Stimulated activated CD8-positive, alpha-beta memory T cell treated with anti-CD3 and anti-CD28 coated beads, Interleukin-4, amount 100 ng/mL, for 48 hours (primary cell): ENCODE measurements around the gene MMP3.
"Not testable (repeated sequence)": the region's sequence is repeated elsewhere in the genome, so short reads cannot be mapped to it uniquely, and the experiment has no call there.

Experiments used
- DNase-seq: peaks from one replicate; pipeline ENCODE4 v3.0.0-alpha.2; 2020

The MMP3 gene

DNA sequence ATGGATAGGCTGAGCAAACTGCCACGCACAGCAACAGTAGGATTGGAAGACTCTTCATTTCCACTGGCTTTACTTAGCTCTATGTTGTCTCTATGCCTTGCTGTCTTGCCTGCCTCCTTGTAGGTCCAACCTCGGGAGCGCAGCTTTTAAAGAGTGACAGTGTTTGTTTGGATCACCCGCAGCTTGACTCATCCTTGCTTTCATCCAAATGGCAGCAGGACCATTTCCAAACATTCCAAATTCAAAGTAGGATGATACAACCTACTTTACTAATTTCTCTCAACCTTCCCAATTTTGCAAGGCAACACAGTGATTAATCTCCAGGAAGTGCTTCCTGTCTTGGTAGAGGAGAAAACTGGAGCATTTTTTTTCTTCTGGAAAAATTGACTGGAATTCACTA is at the start of gene MMP3:
Gene MMP3 (minus strand): TSS at position 121 of the 400 bp plus-strand sequence. CDS start 63 bp downstream, at position 58.
- no peak for DNase-seq

DNA sequence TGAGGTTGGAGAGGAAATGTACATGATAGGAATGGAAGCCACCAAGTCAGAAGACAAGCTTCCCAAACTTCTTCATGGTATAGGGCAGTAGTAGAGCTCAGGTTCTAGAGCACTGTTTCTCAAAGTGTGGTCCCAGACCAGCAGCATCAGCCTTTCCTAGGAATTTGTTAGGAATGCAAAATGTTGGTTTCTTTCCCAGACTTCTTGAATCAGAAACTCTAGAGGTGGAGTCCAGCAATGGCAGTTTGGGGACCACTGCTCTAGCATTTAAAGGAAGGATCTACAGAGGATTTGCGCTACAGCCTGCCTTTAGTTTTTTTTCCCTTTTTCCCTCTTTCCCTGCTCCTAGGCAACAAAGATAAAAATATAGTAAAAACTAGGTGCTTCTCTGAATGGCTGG is 48.3 kb upstream of the MMP3 start:
- DNase-seq = no peak

DNA sequence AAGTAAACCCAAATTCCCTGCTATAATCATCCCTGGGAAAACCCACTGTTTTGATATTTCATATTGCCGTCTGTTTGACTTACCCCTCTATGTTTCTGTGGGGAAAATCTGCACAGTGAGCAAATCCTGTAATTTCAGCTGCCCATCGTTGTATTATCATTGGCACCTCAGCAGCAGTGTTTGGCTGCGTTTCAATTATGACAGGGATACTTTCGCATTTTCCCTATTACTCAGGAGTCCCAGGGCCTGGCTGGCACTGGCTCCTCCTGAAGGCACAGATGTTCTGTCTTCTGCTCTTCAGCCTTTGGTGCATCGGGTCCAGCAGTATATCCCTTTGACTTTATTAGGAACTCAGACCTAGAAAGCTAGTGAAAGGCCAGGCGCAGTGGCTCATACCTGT is 43.6 kb upstream of the MMP3 start:
- no peak for DNase-seq

DNA sequence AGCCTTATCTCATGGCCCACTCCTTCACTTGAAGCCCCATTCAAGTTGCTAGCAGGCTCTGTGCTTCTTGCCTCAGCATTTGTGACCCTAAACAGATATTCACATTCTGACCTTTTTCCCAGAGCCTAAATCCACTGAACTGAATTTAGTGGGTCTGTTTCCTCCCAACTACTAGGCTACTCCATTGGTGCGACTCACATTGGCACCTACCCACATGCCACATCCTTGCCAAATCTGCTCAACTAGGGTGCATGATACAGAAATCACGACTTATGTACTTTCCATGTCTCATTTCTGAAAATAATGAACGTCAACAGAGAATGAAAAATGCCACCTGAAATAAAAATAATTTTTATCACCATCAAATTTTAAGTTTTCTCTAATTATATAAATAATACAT is 39.7 kb upstream of the MMP3 start:
- DNase-seq = no peak

DNA sequence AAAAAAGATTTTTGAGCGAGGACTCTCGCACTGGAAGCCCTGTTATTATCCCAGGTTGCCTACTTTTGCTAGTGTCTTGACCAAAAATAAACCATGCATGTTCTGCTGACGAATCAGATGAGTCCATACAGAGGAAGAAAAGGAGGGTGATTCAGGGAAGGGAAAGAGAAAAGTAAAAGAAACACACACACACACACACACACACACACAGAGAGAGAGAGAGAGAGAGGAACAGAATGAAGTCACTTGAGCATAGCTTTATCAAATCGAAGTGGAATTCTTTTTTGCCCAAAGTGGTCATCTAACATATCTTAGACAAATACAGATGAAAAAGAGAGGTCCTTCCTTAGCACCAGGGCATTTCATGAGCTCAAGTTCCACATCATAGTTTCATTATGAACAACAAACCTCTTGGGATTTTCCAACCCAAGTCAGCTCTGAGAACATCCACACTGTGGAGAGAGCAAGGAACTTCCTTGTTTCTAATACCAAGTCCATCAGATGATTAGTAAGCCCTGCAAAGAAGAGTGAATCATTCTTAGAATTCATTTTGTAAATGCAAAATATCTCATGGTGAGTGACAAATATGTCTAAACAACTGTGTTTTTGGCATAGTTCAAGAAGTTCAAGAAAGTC is 39.1 kb upstream of the MMP3 start:
- no peak for DNase-seq

DNA sequence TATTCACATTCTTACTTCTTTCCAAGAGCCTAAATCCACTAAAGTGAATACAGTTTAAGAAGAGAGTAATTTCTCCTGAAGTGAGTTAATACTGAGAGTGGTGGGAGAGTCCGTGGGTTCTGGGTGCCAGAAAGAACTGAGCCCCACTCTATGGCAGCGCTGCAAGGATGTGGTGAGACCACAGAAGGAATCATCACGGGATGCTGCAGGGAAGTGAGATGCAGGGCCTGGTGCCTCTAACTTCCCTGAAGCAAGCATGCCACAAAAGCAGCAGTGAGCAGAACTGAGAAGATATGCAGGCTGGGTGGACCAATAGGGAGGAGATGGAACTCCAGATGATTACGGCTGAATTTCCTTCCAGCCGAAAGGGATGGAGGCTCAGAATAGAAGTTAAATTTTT is 36.4 kb upstream of the MMP3 start:
- no peak for DNase-seq

DNA sequence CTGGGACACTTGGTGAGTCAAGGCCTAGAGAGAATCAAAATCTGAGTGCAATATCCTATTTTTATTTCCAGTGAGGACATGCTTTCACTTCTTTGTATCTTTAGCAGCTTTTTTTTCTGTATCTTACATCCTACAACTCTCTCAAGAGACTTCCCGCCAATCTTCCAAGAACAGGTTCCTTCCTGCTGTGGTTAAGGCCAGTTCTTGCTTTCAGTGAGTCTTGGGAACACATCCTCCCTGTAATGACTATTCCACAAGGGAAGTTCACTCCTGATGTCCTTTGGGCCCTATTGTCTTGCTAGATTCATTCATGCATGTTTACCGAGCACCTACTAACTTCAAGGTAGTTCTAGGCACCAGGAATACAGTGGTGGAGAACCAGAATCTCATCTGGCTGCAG is 35.2 kb upstream of the MMP3 start:
- DNase-seq = no peak

DNA sequence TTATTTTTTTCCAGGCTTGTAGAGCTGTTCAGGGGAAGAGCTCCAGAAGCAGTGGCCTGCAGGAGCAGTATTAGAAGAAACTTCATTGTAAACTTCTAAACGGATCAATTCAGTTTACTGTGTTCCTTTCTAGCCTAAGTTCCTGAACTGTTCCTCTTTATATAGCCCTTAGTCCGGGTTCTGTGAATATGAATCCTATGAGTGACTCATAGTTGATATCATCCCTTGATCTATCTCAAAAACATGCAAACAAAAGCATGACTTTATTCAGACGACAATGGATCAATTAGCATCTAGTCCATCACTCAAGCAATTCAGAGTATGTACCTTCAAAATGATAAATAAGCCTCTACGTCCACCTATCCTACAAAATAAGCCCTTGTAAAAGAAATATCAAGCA is 31.4 kb upstream of the MMP3 start, which contains the start of gene MMP12:
Gene MMP12 (minus strand): TSS at position 131 of the 400 bp plus-strand sequence. CDS start 45 bp downstream, at position 86.
- no peak for DNase-seq

DNA sequence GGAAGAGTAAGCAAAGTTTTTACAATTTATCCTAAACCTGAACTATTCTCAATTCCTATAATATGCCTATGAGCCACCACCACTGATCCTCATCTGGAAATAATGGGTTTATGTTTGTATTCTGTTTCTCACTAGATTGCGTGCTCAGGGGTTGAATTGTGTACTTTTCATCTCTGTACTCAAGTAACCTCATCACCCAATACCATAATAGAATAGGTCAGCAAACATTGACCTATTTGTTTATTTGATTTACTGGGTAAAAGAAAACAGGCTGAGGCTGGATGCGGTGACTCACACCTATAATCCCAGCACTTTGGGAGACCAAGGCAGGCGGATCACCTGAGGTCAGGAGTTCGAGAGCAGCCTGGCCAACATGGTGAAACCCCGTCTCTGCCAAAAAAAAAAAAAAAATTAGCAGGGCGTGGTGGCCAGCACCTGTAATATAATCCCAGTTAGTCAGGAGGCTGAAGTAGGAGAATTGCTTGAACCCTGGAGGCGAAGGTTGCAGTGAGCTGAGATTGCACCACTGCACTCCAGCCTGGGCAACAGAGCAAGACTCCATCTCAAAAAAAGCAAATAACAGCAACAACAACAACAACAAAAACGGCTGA is 26.1 kb upstream of the MMP3 start:
- not testable (repeated sequence) for DNase-seq

DNA sequence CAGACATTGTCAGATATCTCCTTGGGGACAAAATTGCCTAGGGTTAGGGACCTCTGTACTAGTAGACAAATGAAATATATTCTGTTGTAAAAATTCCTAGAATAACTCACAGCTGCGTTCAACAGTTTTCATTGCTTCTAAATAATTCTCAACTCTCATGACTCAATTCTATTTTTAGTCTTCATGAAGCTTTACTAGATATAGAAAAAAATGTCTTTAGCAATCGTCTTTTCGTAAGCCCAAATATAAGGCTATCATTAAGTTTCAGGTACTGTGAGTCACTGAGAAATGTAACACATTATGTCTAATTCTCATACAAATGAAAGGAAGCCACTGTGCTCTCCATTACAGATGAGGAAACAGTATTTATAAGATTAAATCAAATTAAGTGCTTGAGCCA is 24.9 kb upstream of the MMP3 start:
- no peak for DNase-seq

DNA sequence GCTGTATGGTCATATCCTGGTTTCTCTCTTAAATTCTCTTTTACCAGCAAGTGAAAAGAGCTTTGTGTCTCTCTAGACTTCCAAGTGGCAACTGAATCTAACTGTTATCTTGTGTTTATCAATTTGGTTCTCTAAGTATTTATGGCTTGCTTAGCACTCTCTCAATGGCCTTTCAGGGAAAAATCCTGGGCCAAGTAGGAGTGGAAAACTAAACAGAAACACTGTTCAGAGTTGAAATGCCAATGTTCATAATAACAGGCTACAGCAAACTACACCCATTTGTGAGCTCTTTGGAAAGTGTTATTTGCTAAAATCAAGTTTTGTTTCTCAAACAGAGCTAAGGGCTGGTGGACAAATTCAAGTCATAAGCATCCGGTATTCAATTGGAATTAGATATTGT is 21.3 kb upstream of the MMP3 start:
- DNase-seq = no peak

DNA sequence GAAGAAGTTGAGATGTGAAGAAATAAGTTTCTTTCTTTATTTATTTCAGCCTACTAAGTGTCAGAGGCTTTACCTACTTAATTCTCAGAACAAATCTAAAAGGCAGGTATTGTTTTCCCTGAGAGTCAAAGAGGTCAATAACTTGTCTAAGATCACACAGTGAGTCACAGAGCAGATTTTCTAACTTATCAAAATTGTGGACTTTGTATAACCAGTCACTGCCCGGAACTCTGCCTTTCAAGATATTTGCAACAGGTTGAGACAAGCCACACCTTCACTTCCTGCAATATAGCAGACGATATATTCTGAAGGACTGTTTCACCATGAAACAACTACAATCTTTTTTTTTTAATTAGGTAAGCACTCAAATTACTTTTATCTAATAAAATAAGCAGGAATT is 10.5 kb upstream of the MMP3 start:
- DNase-seq = no peak

DNA sequence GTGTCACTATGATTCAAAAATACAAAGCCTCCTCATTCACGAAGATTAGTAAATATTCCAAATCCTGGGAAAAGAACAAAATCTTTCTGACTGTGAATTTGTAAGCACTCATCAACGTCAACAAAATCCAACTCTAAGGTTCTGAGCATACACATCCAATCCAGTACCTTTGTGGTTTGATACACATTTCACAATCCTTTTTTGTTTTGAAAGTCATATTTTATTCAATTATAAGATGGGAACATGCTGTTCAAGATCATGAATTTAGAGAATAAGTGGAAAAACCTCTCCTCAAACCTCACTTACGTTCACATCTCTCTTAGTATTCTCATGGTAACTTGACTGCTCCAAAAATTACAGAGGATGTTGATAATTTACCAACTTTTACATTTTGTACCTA is 9.6 kb upstream of the MMP3 start:
- DNase-seq = no peak

DNA sequence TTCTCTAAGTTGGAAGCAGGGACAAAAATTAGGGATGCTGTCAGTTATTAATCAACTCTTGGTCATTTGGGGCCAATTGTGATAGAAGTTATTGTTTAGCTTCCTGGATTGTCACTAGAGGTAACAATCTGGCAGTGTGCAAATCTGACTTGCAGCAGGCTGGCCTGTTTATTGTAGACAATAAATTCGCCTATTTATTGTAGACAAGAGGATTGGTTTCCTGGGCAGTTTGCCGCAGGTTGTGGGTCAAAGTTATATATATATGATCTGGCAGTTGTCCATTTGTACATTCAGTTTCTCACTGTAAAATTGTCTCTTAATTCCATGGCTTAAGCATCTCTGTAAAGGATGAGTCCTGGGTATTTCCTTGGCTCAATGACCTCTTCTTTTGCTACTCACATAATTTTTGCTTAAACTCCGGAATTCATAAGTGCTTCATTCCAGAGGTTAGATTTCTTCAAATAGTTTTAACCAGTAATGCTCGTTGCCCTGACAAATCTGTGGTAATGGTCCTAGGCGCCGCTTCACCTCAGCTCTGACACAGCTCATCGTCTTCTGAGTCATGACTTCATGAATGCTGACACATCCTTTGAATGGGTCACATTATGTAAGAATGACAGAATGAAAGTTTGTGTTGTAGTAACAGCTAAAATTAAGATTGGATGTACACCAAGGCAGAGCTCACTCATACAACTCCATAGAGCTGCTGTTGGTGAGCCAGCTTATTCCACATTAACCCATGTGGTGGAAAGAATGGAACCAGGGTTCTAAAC is 7.8 kb upstream of the MMP3 start:
- no peak for DNase-seq

DNA sequence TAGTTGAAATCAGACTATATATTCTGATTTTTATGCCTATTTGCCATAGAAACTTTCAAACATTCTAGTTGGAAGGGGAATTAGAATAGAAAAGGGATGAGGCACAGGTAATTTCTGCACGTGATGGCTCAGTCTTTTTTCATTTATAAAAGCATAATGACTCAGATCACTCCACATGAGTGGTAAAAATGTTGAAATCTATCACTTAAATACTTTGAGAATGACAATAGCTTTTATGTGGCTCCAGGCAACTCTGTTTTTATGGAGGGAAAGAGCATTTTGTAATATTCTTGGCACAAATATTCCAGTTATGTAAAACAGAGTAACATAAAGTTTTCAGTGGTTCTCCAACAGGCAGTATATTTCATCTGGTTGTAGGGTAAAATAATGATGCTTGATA is 5.9 kb upstream of the MMP3 start:
- no peak for DNase-seq

DNA sequence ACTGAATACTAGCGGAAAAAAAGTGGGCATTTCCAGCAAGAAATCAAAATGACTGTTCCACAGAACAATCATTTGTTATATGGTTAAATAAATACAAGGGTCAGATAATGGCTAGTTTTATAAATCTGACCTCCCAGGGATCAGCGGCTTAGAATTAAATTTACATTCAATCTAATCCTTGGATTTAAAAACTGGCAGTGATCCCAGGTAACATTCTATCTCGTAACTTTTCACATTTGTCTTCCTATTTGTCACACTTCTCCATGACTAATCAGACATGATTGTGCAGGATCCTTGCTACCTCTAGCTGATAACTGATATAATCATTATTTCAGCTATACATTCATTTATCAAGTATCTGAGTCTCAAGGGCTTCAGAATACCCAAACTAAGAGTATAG is 2.9 kb upstream of the MMP3 start:
- no peak for DNase-seq

DNA sequence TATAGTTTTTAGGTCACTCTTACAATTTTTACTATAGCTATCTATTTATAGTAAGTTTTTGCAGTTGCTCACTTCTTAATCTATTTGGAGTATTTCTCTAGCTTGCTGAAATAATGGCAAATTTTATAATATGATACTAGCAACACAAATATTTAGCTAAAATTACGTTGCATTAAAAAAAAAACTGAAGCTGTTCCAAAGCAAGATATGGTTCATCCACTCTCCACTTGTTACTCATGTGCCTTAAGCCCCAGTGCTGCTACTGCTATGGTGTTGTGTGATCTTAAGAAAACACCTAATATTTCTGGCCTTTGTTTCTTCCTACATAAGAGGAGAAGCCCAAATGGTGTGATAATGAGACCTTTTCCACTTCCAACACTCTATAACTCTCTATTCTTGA is 479 bp downstream of the MMP3 start:
- no peak for DNase-seq

DNA sequence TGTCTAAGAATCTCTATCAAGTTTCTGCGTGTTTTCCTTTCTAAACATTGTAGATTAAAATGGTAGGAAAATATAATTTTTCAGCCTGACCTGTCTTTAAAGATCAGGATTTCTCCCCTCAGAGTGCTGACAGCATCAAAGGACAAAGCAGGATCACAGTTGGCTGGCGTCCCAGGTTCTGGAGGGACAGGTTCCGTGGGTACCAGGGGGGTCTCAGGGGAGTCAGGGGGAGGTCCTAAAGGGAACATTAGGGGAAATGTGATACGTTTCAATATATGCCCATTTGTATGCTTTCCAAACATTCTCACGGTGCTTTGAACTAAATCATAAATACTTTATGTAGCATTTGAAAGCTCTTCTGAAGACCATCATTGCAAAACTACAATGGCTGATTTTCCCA is 3.4 kb downstream of the MMP3 start:
- DNase-seq = no peak

DNA sequence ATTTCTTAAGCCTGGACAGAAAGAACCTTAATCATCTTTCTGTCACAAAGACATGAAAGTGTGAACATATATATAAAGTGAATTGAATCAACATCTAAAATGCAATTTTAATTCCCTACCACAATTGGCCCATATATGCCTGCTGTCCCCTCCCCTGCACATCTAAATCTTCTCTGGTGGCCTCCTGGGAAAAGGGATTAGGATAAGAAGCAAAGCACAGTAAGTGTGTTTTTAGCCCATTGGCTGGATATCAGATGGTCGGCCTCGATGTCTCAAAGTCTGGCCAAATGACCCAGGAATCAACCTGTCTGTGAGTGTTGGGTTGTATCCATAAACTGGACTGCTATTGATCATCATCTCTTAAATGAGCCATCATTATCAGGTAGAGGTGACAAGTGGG is 5.8 kb downstream of the MMP3 start:
- DNase-seq = no peak

DNA sequence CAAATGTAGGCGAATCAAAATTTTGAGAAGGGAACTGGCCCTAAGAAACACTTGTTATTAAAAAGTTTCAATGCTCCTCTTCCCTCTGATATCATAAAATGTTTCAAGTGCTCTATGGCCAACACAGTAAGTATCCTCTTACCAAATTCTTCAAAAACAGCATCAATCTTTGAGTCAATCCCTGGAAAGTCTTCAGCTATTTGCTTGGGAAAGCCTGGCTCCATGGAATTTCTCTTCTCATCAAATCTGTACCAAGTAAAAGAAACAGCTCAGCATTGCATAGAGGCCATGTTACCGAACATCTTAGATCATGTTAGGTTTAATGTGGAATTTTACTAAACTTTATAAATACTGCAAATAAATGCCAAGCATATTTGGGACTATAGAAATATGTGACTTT is 6.3 kb downstream of the MMP3 start:
- no peak for DNase-seq

DNA sequence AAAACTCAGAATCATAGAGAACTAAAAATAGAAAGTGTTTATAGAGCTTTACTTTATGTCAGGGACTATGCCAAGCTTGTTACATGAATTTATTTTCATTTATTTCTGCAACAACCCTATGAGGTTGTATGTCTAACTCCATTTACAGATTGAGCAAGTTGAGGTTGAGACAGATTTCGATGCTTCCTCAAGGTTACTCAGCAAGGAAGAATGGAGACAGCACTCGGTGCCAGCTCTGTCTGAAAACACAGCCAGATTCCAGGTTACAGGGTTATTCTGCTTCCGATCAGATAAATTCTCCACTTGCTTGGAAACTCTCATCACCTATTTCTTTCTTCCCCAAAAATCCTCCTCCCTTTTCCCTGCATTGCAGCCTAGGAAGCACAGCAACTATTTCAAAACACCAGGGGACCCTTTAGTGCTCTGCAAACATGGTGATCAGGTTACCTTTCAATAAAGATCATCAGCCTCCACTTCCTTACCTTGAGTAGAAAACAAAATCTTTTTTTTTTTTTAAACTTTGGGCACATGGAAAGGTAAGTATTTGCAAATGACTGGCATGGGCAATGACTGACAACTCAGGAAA is 7.0 kb downstream of the MMP3 start:
- DNase-seq = no peak

DNA sequence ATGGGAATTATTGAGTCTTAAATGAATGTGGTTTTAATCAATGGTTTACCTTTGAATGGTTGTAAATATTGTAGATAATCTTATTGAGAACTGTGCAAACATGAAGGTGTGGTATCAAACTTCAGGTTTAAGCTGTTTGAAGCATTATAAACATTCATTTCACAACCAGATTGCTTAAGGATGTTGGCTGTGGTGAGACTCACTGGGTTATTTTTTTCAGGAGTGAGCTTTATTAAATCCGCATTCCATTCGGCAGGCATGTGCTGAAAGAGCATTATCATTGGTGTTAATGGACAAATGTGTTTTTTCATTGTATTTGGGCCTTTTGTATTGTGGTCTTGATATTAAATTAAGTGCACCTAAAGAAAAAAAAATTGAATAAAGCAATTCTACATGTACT is 9.7 kb downstream of the MMP3 start:
- DNase-seq = no peak

DNA sequence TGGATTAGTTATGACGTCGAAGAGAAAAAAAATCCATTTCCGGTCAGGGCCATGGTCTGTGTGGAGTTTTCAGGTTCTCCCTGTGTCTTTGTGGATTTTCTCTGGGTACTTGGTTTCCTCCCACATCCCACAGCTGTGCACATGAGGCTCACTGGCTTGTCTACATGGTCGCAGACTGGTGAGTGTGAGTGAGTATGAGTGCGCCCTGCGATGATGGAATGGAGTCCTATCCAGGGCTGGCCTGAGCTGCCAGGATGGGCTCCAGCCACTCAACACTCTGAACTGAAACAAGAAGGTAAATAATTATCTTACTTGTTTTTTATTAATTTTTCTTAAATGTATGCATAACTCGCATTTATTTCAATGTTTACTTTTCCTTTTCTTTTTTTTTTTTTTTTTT is 10.8 kb downstream of the MMP3 start:
- no peak for DNase-seq
